COLO668 (cell line): ENCODE data around the gene LDB2.

ENCODE experiments used
- DNase-seq: peaks from one replicate; lab custom pipeline; 2025; ENCODE audit not compliant: unreplicated experiment; lab: John Stamatoyannopoulos, UW

LDB2 gene

DNA sequence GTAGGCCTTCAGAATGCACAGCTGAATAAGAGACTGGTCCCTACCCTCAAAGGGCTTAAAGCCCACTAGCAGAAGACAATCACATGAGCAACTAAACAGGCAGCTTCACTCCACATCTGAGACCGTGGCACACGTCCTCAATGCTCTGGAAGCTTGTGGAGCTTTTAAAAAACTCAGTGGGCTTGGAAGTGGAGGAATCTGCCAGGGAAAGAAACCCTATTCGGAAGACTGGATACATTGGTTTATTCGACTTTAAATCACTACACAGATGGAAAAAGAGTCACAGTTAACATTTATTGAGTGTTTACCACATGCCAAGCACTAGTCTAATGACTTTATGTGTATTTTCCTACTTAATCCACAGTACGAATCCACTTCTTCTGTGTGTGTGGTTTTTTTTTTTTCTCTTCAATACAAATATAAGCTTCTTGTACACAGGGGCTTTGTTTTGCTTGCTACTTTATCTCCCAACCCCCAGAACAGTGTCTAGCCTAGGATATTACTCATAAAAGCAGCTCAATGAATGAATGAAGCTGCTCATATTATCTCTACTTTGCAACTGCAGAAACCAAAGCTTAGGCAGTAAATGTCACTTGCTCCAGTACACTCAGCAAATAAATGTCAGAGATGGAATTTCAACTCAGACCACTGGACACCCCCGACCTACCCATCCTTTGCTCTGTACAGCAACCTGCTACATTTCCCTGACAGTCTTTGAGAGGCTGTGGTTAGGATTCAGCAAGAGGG lies 137.7 kb downstream of the LDB2 start:
- no peak for DNase-seq

DNA sequence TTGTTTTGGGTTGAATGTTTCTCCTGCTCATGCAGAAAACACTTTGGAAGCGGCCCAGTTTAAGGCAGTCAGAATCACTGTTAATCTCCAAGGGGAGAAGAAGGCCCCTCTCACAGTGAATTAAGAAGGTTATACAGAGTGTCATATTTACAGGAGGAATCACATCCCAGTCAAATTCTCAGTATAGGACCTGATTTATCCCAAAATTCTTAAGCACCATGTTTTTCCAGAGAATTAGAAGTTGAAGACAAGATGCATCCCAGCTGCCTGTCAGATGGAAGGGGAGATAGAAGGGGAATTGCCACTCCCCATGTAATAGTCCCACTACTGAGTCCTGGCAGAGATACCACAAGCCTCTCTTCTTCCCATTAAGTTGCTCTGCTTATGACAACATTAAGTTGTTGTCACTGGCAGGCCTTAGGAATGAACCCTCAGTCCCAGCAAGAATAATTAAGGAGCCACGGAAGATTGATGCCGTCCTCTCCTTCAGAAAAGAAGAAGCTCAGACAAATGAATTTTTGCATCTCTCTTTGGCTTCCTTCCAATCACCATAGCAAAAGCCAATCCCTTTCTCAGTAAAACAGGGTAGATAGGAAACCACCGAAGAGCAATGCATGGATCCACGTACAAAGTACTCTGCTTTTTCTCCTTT lies 138.4 kb downstream of the LDB2 start:
- no peak for DNase-seq

DNA sequence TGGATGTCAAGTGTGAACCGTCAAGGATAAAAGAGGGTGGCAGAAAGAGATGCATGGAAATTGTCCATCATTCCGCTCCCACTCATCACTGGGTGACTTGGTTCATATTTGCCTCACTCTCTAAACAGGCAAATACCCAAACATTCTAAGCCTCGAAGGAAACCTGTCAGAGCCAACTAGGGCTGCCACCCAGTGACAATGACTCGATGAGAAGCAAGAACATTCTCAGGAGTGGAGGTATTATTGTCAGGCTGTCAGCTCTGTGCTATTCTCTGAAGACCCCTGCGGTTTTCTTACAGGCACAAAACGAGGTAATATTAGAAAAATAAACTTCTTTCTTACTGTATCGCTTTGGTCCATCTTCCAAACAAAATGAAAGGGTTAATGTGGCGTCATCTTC lies 139.6 kb downstream of the LDB2 start:
- DNase-seq, result no peak

DNA sequence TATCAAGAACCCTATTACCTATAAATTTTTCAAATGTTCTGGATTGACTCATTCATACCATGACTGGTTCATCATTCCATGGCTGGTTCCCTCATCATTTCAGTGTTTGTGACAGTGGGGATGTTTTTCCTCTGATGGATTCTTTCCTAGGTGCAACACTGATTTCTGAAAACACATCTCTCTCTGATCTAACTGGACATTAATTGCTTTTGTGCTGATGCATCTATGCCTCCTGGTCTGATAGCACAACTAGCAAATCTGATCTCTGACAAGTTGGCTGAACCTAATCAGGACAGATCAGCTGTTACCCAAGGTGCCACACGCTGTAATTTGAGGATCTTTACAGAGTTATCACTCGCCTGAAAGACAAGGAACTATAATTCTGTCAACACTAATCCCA lies 140.2 kb downstream of the LDB2 start:
- DNase-seq, result no peak

DNA sequence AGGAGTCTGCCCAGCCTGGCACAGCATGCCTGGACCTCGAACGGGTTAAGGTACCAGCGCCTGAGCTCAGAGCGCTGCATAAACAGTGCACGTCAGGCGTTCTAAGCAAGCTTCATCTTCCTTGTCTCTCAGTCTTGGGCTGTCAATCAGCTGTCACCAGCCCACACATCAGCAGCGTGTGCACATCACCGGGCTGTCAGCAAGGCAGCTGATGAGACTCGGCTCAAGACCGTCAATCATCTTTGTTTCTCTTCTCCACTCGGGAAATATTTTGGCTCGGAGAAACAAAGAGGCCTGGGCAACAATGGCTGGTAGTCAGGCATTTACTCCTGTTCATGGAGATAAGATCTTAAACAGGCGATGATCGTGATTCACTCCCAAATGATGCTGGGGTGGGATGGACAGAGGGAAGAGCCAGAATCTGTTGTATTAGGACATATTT lies 141.3 kb downstream of the LDB2 start:
- DNase-seq, result no peak

DNA sequence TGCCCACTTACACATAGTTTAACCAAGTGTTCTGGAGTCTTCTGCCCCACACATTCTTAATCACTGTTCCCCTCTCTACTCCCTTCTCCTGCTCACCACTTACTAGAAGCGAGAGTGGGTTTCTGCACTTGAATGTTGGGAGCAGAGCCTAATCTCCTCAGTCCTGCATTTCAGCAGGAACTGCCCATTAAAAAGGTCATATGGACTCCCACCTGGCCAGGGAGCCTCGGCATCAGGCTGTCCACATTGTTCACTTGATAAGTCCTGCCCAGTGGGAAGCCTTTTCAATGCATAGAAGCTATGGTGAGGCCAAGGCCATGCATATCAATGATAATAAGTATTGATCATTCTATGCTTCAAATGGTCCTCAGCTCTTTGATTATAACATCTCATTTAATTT lies 144.3 kb downstream of the LDB2 start:
- no peak for DNase-seq

DNA sequence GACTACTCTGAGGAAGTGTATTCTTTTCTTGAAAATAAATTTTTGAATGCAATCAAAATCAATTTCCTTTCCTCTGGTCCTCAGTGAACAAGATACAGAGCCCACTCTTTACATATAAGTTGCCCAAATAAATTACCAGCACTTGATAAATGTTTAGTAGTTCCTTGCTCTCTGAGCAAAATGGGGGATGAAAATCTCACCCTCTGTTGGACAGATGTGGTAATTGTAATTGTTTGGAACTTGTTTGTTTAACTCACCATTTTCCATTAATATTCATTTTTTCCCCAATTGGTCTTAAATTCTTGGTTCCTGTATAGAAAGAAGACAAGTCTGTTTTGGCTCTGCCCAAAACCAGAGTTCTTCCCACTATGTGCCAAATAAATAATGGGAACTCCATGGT lies 146.3 kb downstream of the LDB2 start:
- no peak for DNase-seq

DNA sequence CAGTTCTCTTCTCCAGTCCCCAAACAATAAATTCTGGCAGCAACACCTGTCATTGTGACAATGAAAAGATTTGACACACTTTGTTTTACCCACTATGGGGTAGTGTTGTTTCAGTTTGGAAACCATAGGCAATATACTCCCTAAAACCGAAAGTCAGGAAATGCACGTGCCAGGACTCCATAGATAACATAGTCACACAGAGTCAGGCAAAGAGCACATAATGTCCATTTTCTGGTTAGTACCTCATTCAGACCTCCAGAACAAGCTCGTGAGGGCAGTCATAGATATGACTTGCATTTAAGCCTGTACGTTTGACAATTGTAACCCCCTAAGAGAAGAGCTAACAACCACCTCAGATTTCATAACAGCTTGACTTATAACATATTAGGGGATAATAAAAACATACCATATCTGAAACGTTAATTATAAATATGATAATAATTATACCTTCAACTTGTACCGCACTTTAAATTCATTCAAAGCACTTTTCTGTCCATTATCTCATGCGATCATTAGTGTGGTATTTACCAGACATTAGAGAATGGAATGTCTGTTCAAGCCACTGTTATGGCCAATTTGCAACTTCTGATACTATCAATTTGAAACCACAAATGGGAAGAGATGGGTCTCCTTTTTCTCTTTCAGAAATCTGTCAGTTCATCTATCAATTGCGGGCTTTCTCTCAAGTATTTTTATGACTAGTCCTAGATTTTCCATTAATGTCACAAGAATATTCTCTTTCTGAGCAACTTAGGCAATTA lies 147.4 kb downstream of the LDB2 start:
- DNase-seq, result no peak

DNA sequence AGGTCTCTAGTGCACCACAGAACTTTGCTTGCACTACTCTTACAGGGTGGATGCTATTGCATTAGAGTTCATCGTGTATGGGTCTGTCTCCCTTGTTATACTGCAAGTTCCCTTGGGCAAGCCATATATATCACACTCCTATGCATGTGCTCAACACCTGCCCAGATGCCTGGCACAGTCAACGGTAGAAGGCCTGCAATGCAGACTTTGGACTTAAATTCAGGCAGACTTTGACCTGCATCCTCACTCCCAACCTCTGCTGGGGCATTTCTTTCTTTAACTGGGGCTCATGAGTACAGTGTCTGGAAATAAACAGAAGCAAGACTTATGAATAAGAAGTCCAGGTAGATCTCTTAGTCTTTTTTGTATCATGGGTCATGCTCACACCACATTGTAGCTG lies 148.2 kb downstream of the LDB2 start:
- no peak for DNase-seq

DNA sequence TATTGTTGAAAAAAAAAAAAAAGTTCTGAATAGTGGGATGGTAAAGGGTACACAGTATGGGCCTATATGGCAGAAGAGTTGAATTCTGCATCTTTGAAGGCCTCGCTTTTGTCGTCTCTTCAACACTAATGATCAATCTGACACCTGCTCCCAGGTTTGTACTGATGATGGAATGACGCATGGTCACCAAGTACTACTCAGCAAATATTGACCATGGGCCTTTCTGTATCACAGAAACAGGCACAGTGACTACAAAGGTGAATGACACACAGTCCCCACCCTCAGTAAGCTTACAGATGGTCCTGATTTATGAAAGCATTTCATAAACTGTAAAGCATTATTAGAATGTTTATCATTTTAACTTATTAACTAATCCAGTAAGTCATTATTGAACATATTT lies 152.6 kb downstream of the LDB2 start:
- no peak for DNase-seq

DNA sequence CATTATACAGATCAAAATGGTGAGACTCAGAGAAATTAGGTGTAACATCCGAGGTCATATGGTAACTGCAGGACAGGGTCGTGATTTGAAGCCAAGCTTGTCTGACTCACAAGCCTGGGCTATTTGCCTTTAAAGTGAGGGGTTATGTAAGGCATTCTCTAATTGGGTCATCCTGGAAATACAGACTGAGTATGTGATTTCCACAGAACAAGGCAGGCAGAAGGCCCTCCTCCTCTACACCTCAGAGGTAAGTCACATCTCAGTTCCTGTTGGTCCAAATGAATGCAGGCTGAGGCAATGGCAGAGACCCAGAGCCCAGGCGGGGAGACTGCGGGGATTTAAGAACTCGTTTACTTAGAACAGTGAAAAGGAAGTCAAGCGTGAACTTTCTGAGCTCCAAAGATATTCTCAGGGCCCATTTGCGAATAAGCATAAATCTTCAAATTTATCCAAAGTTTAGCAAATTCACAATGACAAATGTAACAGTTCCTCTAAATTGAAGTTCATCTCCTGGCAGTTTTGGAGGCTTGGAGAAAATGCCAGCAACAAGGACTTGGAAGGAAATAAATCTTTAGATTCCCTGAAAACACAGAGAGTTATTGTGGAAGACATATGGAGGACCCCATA lies 153.3 kb downstream of the LDB2 start:
- DNase-seq, result no peak

DNA sequence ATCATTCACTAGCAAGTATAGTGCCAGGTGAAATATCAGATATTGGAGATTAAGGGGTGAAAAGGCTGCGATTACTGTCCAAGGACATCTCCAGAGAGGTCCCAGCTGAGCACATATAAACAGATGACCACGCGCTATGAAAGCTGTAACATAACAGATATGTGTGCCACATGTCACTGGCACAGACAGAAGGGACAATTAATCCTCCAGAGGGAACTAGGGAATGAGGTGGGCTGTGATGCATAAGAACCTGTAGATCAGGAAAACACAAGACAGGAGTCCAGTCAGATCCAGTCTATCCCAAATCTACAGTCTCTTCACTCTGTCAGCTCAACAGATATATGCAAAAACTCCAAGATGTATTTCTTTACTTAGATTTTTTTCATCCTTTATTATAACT lies 157.2 kb downstream of the LDB2 start:
- no peak for DNase-seq

DNA sequence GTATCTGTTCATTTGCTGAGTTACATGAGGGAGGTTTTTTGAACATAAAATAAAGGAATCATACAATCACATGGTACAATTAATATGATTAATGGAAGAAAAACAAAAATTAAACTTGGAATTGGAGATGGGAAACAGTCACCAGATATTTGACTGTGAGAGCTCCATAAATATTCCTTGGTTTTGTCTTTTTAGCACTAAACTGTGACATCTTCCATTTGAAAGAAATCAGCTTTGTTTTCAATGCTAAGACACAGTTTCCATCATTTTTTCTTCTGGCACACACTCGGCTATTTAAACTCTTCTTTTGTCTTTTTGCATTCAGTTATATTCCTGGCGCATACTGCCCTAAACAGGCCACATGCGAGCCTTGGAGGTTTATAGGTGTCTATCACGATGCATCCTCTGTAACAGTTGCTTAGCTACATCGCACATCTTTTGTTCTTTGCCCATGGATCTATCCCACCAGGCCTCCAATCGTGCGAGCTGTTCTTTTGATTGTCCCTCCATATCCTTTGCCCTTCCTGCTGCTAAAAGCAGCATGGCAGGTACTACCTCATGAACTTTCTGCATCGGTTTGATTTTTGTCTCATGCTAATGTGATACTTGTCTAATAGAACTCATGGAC lies 158.3 kb downstream of the LDB2 start:
- DNase-seq, result no peak

DNA sequence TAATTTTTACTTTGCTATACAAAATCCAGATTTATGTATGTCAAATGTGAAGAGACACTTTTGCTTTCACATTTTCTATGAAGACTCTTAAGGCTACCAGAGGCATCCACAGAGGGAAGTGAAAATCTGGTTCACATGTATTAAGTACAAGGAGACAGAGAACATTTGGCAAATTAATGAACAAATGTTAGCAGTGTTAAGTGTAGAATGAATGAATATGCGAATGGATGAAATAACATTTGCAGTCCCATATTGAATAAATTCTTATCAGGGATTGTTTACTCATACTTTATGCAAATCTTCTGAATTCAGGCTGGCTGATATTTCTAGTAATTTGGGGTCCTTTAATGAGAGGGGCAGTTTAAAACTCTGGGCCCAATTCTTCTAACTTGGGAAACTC lies 159.9 kb downstream of the LDB2 start:
- no peak for DNase-seq

DNA sequence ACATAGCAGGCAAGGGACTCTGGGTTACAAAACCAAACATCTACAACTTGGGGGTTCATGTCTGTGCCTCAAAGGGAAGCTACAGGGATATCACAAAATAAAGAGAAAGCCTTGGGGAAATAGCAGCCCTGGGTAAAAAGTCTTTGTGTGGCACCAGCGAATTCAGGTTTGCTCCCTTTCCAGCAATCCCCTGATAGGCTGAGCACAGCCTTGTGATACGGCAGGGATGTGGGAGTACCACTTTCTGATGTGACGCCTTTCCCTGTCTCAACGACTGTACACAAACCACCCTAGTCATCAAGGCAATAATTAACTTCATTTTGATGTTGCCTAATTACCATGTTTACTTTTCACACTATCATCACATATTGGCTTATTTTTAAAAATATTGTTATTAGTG lies 164.9 kb downstream of the LDB2 start:
- DNase-seq, result no peak

DNA sequence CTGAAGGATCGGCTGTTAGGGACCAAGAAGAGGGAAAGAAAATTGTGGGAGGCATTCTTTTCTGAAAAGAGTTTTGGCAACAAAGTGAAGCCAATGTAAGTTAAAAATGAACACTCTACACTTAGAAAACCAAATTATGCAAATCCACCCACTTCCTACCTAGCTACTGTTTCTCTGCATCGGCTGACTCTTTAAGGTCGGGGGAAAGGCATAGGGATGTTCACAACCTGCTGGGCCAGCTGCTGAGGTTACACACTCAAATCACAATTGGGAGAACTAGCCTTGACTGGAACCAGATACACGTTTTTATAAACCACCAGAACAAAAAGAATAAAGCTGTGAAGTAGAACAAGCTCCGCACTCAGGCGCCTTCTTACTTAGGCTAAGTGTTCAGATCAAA lies 165.7 kb downstream of the LDB2 start:
- no peak for DNase-seq

DNA sequence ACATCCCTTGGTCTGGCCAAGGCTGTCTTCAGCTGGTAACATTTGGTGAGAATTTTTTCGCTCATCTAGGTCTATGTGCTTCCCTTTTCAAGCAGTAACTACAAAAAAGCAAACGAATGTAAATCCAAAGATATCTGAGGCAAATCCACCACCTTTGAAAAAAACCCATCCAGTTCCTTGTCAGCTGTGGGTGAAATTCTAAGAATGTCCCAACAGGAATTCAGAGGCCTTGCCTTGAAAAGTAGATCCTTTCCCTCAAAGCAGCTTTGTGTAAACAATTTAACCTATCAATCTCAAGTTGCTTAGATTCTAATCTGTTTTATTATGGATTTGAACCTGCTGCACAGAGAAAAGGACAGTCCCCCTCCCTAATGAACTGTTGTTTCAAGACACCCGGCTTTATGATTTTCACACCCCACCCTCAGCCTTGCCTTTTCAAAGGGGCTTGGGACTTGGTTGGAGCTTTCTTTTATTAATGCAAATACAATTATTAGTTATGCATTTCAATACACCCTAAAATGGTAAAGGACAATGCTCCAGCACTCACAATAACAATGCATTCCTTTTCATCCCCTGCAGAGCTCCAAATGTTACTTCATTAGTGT lies 166.6 kb downstream of the LDB2 start:
- no peak for DNase-seq

DNA sequence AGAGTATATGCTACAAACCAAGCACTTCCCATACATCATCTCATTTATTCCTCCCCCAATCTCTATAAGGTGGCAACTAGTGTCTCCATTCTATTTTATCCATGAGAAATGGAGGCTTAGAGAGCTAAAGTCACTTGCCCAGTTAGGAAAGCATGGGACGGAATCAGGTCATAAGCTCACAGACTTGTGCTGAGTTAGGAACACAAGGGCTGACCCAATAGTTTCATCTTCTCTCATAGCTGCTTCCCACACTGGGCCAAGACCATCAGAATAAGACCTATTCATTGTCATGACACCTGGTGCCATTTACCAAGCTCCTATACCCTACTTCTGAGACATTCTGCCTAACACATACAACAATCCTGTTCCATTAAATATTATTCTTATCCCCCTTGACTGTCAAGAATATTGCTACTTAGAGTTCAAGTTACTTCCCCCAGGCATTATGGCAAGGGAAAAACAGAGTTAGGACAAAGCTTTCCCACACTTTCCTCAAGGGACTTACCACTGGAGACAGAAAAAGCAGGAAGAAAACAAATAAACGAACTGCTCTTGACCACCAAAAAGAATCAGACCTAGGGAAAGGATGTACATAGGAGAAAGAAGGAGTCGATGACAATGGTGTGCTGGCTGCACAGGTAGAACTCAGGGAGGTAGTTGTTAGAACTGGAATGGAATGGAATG lies 167.8 kb downstream of the LDB2 start:
- no peak for DNase-seq

DNA sequence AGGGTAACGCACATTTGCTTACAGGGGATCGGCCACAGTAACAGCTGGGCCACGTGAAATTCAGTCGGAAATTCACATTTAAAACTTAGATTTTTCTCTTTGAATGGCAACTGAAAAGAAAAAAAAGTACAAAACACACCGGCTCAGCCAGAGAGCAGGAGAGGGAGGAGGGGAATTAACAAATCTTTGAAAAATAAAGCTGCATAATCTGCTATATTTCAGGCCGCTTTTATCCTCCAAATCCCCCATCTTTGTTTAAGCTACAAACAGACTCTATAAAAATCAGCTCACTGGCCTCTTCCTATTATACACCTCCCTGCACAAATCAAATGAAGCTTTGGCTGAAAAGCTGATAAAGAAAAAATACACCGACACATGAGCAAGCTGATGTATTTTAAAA lies 169.1 kb downstream of the LDB2 start:
- DNase-seq, result no peak

DNA sequence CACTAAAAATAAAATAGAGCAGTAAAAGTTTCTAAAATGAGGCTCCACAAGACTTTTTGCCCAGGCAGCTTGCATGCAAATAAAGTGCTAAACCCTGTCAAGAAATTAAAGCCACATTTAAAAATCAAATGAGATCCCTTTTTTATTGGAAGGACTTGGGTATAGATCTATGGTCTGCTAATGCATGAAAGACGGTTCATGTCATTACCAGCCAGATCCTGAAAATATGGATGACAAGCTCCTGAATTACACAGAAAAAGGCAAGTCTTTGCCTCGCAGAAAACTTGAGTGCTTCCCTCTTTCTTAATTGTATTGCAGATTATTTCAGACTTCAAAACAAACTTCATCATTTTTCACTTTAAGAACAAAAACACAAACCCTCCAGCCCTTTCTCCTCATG lies 169.6 kb downstream of the LDB2 start:
- no peak for DNase-seq
